ENCODE results near the gene MALRD1.
"Not testable (repeated sequence)": the region's sequence is repeated elsewhere in the genome, so short reads cannot be mapped to it uniquely, and the experiment has no call there.

Gene MALRD1

DNA sequence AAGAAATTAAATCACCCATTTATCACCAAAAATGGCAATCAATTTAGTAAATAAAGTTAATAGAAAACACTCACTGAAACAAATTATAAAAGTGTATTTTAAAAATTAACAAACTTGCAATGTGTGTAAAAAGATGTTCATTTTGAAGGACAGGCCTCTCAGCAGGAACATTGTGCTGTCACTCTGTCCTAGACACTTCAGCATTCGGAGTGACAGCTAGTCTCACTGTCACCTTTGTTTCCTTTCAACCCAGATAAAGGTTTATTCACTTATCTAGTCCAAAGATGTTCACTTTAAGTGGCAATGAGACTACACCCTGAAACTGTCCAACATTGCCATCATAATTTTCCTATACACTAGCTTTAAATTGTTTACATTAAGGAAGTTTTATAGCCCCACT, 675.7 kb downstream of the MALRD1 start:
- no peak for DNase-seq

GRCh38 chr10:19728376-19728775, 679.8 kb downstream of the MALRD1 start:
- DNase-seq: no peak

DNA sequence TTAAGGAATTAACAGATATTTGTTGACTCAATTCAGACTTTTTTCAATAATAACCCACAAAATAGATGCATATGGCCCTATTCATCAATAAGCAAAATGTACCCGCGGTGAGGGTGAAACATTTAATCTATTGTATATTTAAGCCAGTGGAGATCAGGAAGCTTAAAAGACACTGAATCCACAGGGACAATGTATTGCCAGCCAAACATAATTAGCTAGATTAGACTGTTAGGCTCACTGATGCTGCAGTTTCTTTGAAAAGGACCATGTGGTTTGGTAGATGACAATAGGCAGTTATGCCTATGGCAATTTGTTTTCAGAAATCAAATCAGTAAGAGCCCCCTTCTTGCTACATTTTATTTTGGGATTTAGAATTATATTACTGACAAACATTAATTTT, 680.4 kb downstream of the MALRD1 start:
- DNase-seq: no peak

- no peak for DNase-seq
These were observed 681.7 kb downstream of the MALRD1 start for GRCh38 chr10:19730167-19730906.

- no peak for DNase-seq
These were observed 682.3 kb downstream of the MALRD1 start for GRCh38 chr10:19730907-19731217.

GRCh38 chr10:19731560-19731959, 683.0 kb downstream of the MALRD1 start:
- no peak for DNase-seq

DNA sequence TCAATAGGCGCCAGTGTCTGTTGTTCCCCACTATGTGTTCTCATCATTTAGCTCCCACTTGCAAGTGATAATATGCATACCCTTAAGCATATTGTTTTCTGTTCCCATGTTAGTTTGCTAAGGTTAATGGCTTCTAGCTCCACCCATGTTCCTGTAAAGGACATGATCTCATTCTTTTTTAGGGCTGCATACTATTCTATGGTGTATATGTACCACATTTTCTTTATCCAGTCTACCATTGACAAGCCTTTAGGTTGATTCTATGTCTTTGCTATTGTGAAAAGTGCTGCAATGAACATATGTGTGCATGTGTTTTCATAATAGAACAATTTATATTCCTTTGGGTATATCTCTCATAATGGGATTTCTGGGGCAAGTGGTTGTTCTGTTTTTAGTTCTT, 689.8 kb downstream of the MALRD1 start:
- no peak for DNase-seq

DNA sequence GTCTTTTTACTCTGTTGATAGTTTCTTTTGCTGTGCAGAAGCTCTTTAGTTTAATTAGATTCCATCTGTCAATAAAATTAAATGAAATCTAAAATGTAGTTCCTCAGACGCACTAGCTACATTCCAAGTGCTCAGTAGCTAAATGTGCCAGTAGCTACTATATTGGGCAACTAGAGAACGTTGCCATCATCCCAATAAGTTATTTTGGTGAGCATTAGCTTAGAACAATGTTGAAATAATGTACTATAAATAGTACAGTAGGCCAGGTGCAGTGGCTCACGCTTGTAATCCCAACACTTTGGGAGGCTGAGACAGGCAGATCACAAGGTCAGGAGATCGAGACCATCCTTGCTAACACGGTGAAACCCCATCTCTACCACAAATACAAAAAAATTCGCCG, 690.6 kb downstream of the MALRD1 start:
- not testable (repeated sequence) for DNase-seq

DNA sequence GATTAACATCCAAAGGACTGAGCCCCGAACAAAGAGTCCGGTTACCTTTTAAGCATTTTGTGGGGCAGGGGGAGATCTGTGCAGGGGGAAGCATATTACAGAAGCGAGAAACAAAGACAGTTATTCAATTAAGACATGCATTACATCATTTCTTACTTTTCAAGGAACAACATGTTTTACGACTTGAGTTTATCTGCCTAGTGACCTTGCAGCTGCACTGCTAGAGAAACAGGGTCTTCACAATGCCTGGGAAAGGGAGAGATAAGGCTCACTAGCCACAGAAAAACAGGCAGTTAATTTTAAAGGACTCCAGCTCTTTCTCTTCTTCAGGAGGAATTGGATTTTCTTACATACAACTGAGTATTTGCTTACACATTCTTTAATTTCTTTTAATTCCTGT, 693.5 kb downstream of the MALRD1 start:
- not testable (repeated sequence) for DNase-seq

GRCh38 chr10:19745672-19746071, 697.1 kb downstream of the MALRD1 start:
- DNase-seq: no peak

DNA sequence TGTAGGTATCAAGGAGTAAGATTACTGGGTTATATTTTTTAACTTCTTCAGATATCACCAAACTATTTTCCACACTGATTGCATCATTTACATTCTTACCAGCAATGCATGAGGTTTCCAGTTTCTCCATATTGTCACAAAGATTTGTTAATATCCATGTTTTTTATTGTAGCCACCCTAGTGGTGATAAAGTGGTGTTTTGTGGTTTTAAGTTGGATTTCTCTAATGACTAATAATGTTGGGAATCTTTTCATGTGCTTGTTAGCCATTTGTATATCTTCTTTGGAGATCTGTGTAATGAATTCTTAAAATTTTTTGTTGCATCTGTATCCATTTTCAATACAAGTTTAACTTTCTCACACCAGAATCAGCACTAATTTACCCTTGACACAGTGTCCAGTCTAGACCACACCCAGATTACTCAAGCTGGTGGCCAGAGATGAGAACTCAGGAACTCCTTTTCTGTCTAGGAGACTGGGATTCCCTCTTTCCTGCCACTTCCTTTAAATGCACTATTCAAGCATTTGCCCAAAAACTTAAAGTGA, 700.7 kb downstream of the MALRD1 start:
- no peak for DNase-seq

- DNase-seq: no peak
These were observed 702.4 kb downstream of the MALRD1 start for GRCh38 chr10:19750972-19751371.

- no peak for DNase-seq
These were observed 708.3 kb downstream of the MALRD1 start for GRCh38 chr10:19756919-19757318.

DNA sequence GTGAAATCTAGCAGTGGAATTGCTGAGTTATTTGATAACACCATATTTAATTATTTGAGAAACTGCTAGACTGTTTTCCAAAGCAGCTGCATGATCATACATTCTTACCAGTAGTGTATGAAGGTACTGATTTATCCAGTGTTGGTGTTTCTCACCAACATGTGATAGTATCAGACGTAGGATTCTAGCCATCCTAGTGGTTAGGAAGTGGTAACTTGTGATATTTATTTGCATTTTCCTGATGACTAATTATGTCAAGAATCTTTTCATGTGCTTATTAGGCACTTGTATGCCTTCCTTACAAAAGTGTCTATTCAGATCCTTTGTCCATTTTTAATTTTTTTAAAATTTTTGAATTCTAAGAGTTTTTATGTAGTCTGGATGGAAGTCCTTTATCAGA, 713.4 kb downstream of the MALRD1 start:
- no peak for DNase-seq

- DNase-seq: no peak
These were observed 715.5 kb downstream of the MALRD1 start for GRCh38 chr10:19764111-19764510.

DNA sequence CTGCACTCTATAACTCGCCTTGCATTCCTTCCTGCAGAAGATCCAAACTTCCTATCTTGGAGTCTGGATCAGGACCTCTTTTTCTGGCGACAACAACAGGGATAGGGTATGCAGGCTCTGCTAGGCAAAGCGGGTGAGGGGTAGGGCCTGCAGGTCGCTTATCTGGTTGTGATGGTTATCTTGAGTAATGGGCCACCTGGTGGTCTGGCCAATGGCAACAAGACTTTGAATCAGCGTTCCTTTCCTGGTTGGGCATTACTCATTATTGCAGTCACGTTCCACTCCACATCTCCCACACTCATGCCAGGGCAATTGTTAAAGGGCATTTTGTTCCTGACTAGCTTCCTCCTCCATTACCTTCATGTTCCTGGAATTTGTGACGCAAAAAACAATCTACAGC, 719.3 kb downstream of the MALRD1 start:
- DNase-seq: no peak

GRCh38 chr10:19769826-19770225, 721.2 kb downstream of the MALRD1 start:
- DNase-seq: not testable (repeated sequence)

GRCh38 chr10:19772972-19773371, 724.4 kb downstream of the MALRD1 start:
- no peak for DNase-seq

DNA sequence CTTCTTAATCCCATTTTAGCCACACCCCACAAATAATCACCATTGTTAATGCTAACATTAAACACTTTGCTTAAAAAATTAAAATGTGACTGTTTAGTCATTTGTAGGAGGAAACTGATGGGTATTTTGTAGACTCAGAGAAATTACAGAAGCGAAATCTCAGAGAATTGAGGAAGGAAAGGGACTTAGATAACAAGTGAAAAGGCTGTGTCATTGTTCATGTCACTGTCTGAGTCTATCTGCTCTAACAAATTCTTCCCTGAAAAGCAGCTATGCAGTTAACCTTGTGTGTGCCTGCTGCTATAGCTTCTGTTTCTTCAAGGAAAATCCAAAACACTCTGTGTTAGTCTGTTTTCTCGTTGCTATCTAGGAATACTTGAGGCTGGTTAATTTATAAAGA, 726.7 kb downstream of the MALRD1 start:
- DNase-seq: peak; percentile 0

DNA sequence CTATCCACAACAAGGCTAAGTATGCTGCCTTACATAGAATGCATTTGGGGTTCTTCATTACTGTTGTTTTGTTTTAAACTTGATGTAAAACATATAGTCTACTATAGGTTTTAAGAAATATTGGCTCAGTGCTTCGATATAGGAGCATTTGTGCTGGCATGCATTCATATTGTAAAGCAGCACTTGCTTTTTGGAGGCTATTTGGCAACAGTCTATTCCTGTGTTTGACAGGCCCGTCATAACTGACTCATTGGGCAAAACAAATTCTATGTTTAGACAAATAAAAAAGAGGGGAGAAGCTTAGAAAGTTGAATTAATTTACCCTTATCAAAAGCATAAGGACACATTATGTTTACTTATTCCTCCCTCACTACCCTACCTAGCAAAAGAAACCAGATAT, 729.2 kb downstream of the MALRD1 start:
- DNase-seq: no peak

GRCh38 chr10:19778996-19779395, 730.4 kb downstream of the MALRD1 start:
- DNase-seq: no peak

GRCh38 chr10:19782430-19783089, 734.0 kb downstream of the MALRD1 start:
- no peak for DNase-seq

DNA sequence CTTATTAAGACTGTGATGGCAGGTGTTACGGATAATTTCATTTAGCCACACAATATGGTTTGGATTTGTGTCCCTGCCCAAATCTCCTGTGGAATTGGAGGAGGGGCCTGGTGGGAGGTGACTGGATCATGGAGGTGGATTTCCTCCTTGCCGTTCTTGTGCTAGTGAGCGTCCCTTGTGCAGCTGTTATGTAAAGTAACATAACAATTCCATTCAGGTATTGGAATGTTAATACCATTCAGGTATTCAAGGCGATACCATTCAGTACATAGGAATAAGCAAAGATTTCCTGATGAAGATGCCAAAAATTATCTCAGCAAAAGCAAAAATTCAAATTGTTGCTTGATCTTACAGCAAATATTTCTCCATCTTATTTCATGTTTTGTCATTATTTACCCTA, 735.1 kb downstream of the MALRD1 start:
- no peak for DNase-seq

All from CD4-positive, alpha-beta T cell treated with Interleukin-21 for 1 hour (primary cell).